ENCODE results near the gene ARNT2.

ARNT2 gene

DNA sequence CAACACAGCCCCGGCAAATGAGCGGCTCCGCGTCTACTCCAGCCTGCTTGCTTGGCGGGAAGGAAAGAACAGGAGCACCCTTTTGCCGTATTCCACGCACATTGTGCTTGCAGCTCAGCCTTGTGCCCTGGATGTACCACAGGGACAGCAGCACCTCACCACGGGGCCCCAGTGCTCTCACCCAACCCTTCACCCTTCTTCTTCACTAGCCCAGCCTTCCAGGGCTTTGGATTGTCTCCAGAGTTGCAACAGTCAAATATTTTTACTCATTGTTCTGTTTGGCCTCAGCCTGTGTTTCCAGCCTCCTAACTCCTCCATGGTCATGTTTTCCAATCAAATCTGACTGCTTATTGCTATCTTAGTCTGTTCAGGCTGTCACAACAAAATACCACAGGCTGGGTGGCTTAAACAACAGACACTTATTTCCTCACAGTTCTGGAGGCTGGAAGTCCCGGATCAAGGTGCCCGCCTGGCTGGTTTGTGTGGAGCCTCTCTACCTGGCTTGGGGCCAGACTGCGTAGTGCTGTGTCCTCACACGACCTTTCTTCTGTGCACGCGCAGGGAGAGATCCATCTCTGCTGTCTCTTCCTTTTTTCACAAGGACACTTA lies 211.7 kb downstream of the ARNT2 start:
- in situ Hi-C loops (cut with MboI; ENCODE audit: low sequenced_read_pairs, unreplicated experiment) = no loop called here
- DNase-seq (ENCODE audit: low spot score) = no peak
- TF ChIP-seq, protein P1, sequence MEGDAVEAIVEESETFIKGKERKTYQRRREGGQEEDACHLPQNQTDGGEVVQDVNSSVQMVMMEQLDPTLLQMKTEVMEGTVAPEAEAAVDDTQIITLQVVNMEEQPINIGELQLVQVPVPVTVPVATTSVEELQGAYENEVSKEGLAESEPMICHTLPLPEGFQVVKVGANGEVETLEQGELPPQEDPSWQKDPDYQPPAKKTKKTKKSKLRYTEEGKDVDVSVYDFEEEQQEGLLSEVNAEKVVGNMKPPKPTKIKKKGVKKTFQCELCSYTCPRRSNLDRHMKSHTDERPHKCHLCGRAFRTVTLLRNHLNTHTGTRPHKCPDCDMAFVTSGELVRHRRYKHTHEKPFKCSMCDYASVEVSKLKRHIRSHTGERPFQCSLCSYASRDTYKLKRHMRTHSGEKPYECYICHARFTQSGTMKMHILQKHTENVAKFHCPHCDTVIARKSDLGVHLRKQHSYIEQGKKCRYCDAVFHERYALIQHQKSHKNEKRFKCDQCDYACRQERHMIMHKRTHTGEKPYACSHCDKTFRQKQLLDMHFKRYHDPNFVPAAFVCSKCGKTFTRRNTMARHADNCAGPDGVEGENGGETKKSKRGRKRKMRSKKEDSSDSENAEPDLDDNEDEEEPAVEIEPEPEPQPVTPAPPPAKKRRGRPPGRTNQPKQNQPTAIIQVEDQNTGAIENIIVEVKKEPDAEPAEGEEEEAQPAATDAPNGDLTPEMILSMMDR (IDR thresholded peaks at IDR 0.05; ENCODE audit: borderline replicate concordance, control extremely low read depth, extremely low read depth, insufficient read depth, missing control alignments) = no peak

DNA sequence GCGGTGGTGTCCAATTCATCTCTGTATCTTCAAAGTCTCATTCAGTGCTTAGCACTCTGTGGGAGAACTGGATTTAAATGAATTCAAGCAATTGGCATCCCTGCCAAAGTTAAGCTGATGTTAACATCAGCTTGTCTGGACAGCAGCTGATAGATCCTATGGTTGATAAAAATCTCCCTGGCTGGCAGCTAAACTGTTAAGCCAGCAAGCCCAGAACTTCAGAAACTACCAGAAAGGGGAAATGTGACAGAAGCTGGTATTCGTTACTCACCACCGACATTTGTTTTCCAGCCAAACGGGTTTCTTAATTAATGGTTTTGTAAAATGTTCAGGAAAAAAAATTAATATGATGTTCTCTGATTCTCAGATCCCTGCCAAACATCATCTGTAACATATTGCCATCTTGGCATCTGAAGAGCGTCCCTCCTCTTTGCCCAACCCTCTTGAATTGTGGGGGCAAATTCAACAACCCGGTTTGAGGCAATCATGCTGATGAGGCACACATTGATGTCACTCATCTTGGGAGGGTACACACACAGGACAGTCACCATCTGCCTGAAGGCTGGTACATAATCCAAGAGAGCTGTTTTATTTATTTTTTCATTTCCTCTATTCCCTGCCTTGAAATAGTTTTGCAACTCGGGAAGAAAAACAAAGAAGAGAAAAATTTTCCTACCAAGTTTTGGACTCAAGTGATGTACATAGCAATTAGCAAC lies 214.7 kb downstream of the ARNT2 start:
- in situ Hi-C loops (cut with MboI; ENCODE audit: low sequenced_read_pairs, unreplicated experiment) = no loop called here
- DNase-seq (ENCODE audit: low spot score) = no peak

DNA sequence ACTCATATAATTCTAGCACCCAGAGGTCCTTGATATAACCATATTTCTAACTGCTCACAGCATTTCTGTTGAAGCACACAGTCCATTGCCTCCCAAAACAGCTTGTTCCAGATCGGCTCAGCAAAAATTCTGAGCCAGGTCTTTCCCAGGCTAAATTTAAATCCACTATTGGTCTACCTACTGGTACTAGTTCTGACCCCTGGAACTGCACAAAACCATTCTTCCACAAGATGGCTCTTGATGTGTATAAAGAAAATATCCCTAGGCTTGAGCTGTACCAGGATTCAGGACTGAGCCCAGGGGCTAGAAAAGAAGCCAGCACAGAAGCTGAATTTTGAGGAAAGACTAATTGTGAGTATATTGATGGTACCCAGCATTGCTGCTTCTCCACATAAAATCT lies 215.5 kb downstream of the ARNT2 start:
- in situ Hi-C loops (cut with MboI; ENCODE audit: low sequenced_read_pairs, unreplicated experiment) = no loop called here
- TF ChIP-seq, protein P1 (IDR thresholded peaks at IDR 0.05; ENCODE audit: borderline replicate concordance, control extremely low read depth, extremely low read depth, insufficient read depth, missing control alignments) = no peak
- no peak for DNase-seq (ENCODE audit: low spot score)

More for the DNA sequence above, 214.7 kb downstream of the ARNT2 start:
- TF ChIP-seq, protein P1 (IDR thresholded peaks at IDR 0.05; ENCODE audit: borderline replicate concordance, control extremely low read depth, extremely low read depth, insufficient read depth, missing control alignments) = no peak

DNA sequence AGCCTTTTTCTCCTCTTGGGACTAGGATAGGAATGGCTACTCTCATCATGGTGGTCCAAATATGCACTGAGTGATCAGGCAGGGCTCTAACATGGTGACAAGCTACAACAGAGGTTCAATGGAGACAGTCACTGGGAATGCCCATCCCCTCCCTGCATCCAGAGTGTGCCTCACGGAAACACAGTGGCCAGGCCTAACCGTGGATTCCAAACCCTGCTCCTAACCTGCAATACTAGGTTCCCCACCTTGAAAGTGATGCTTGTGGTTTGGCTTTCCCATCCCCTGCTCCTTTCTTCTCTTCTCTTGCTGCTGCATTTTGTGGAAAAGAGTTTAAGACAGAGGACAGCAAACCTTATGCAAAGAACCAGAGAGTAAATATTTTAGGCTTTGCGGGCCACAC lies 216.0 kb downstream of the ARNT2 start:
- in situ Hi-C loops (cut with MboI; ENCODE audit: low sequenced_read_pairs, unreplicated experiment) = no loop called here
- no peak for DNase-seq (ENCODE audit: low spot score)
- TF ChIP-seq, protein P1 (IDR thresholded peaks at IDR 0.05; ENCODE audit: borderline replicate concordance, control extremely low read depth, extremely low read depth, insufficient read depth, missing control alignments) = no peak

DNA sequence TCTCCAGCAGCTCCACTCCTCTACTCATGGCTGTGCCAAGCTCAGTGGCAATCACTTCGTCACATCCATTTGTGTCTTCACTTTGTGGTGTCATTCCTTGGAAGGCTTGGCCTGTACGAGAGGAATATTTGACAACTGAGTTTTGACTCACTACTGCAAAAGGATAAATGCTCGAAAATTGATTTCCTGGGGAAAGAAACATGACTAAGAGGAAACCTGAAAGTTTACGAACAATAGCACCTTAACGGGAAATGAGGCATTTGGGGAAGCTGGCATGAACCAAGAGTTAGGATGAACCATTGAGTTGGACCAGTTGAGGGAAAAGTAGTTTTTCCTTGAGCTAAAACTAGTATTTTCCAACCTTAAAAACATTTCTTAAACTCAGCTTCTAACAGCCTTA lies 216.7 kb downstream of the ARNT2 start:
- in situ Hi-C loops (cut with MboI; ENCODE audit: low sequenced_read_pairs, unreplicated experiment) = no loop called here
- DNase-seq (ENCODE audit: low spot score) = no peak
- TF ChIP-seq, protein P1 (IDR thresholded peaks at IDR 0.05; ENCODE audit: borderline replicate concordance, control extremely low read depth, extremely low read depth, insufficient read depth, missing control alignments) = no peak

DNA sequence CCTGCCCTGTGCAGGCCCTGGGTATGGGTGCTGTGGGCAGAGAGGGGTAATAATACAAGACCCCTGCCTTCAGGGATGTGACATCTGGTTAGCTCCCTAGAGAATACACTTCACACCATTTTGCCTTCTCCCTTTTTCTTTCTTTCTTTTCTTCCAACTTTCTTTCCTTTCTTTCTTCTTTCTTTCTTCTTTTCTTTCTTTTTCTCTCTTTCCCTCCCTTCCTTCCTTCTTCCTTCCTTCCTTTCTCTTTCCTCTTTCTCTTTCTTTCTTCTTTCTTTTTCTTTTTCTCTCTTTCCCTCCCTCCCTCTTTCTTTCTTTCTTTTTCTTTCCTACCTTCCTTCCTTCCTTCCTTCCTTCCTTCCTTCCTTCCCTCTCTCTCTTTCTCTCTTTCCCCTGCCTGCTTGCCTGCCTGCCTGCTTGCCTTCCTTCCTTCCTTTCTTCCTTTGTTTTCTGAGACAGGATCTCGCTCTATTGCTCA lies 222.5 kb downstream of the ARNT2 start:
- DNase-seq (ENCODE audit: low spot score) = no peak
- in situ Hi-C loops (cut with MboI; ENCODE audit: low sequenced_read_pairs, unreplicated experiment) = no loop called here
- TF ChIP-seq, protein P1 (IDR thresholded peaks at IDR 0.05; ENCODE audit: borderline replicate concordance, control extremely low read depth, extremely low read depth, insufficient read depth, missing control alignments) = no peak

Measured in GM13976 (cell line).